ENCODE measurements around the gene MLEC.

- no peak for TF ChIP-seq EZH2 (IDR thresholded peaks at IDR 0.05; ENCODE audit: borderline replicate concordance, low read depth, low read length, severe bottlenecking)
- no peak for TF ChIP-seq CTCF (IDR thresholded peaks at IDR 0.05; ENCODE audit: borderline replicate concordance, extremely low read depth, low read length, poor library complexity, severe bottlenecking)
Measured at GRCh38 chr12:120647375-120647755, 39.6 kb upstream of the MLEC start.
